Ammon's horn (tissue), 1 donor: Measurements from ENCODE around the gene CD44.

Experiments used
- DNase-seq: peaks from one replicate; pipeline ENCODE4 v3.0.0-alpha.2; 2016; ENCODE audit warnings: low spot score

The CD44 gene

GRCh38 chr11:35237860-35238715 lies 99.1 kb downstream of the CD44 start:
- DNase-seq, result peak; percentile 69

- no peak for DNase-seq
These were observed 99.9 kb downstream of the CD44 start for GRCh38 chr11:35238882-35239281.

- DNase-seq, result no peak
These were observed 100.6 kb downstream of the CD44 start for GRCh38 chr11:35239471-35240075.

- DNase-seq, result no peak
These were observed 102.1 kb downstream of the CD44 start for GRCh38 chr11:35241083-35241482.

GRCh38 chr11:35241531-35241930 lies 102.6 kb downstream of the CD44 start:
- no peak for DNase-seq

GRCh38 chr11:35242412-35243242 lies 103.7 kb downstream of the CD44 start:
- DNase-seq, result no peak

GRCh38 chr11:35243774-35244173 lies 104.8 kb downstream of the CD44 start:
- DNase-seq, result no peak

GRCh38 chr11:35245056-35245455 lies 106.1 kb downstream of the CD44 start:
- DNase-seq, result no peak

- DNase-seq, result no peak
These were observed 106.8 kb downstream of the CD44 start for GRCh38 chr11:35245786-35246185.

GRCh38 chr11:35246745-35247144 lies 107.8 kb downstream of the CD44 start:
- DNase-seq, result no peak

- DNase-seq, result no peak
These were observed 108.5 kb downstream of the CD44 start for GRCh38 chr11:35247428-35247827.

- no peak for DNase-seq
These were observed 108.9 kb downstream of the CD44 start for GRCh38 chr11:35247863-35248262.

GRCh38 chr11:35248558-35249323 lies 109.8 kb downstream of the CD44 start:
- no peak for DNase-seq

GRCh38 chr11:35250192-35250591 lies 111.2 kb downstream of the CD44 start:
- DNase-seq, result no peak

GRCh38 chr11:35250621-35251020 lies 111.7 kb downstream of the CD44 start:
- peak; percentile 16 for DNase-seq

GRCh38 chr11:35253237-35253636 lies 114.3 kb downstream of the CD44 start:
- DNase-seq, result no peak

- no peak for DNase-seq
These were observed 116.5 kb downstream of the CD44 start for GRCh38 chr11:35255514-35255913.

GRCh38 chr11:35256296-35256695 lies 117.3 kb downstream of the CD44 start:
- peak; percentile 34 for DNase-seq

- DNase-seq, result no peak
These were observed 118.3 kb downstream of the CD44 start for GRCh38 chr11:35257281-35257680.

- DNase-seq, result no peak
These were observed 120.6 kb downstream of the CD44 start for GRCh38 chr11:35259529-35259928.

GRCh38 chr11:35260342-35260985 lies 121.5 kb downstream of the CD44 start:
- DNase-seq, result no peak
